CD4-positive, alpha-beta T cell (primary cell): Measurements from ENCODE around the gene RCOR1. TPM values are rescaled to one million over a fixed set of nuclear protein-coding genes. Genes with fewer than 3 reads are reported as not detected.
A peak's percentile ranks its signal among the peaks of the same experiment; 100 is the strongest.

ENCODE experiments used
- ATAC-seq: fragments of 200-7000 bp; cut with Tn5 transposase; one replicate; pipeline ENCODE4 v1.10.0; 2022; ENCODE audit warnings: mild to moderate bottlenecking; ENCODE audit not compliant: poor library complexity
- CTCF ChIA-PET: fragments of 350-600 bp; sonication (Branson Sonifier 250); formaldehyde crosslinking; loops from one replicate; lab custom pipeline; 2021; ENCODE audit warnings: antibody characterized with exemption, inconsistent platforms; lab: Charles Lee
- POLR2A ChIA-PET: fragments of 350-600 bp; sonication (Branson Sonifier 250); formaldehyde crosslinking; loops from one replicate; lab custom pipeline; 2021; ENCODE audit warnings: antibody characterized with exemption, inconsistent platforms; lab: Charles Lee
- DNase-seq, 14 experiments: peaks; one replicate each; pipeline ENCODE4 v3.0.0-alpha.2; 2013 to 2020; ENCODE audit warnings: mixed read lengths in 2 of 14
- H3K27ac ChIP-seq, 2 donors: one replicate each; pipeline versions ENCODE4 v1.5.1 to v1.7.0; 2013; ENCODE audit warnings: low read length in 2 of 2, low read depth in 1 of 2, mild to moderate bottlenecking in 1 of 2
- H3K27me3 ChIP-seq, 2 experiments: 1 replicate in 1 of 2; 2 replicates in 1 of 2; pipeline versions ENCODE4 v1.6.1 to v1.7.0; 2013; ENCODE audit warnings: low read length in 2 of 2, control low read depth in 1 of 2, mild to moderate bottlenecking in 1 of 2, moderate library complexity in 1 of 2; ENCODE audit not compliant: insufficient read depth in 2 of 2, control insufficient read depth in 1 of 2
- H3K36me3 ChIP-seq: one replicate; pipeline ENCODE4 v1.6.1; 2013; ENCODE audit warnings: low read length, control low read depth; ENCODE audit not compliant: insufficient read depth
- H3K4me1 ChIP-seq: one replicate; pipeline ENCODE4 v1.6.1; 2013; ENCODE audit warnings: low read length, control low read depth; ENCODE audit not compliant: insufficient read depth
- H3K4me3 ChIP-seq: one replicate; pipeline ENCODE4 v1.5.1; 2013; ENCODE audit warnings: mild to moderate bottlenecking, low read length, moderate library complexity
- H3K9me3 ChIP-seq, 2 experiments: 1 replicate in 1 of 2; 2 replicates in 1 of 2; pipeline versions ENCODE4 v1.6.1 to v1.7.0; 2013; ENCODE audit warnings: low read length in 2 of 2, mild to moderate bottlenecking in 2 of 2, control low read depth in 1 of 2, moderate library complexity in 1 of 2; ENCODE audit not compliant: control insufficient read depth in 1 of 2, insufficient read depth in 1 of 2
- H3K27ac Mint-ChIP-seq: one replicate; pipeline ENCODE4 v1.8.0; 2020; ENCODE audit warnings: mixed read lengths
- H3K27me3 Mint-ChIP-seq: one replicate; pipeline ENCODE4 v1.8.0; 2021; ENCODE audit warnings: mixed read lengths
- H3K36me3 Mint-ChIP-seq: one replicate; pipeline ENCODE4 v1.8.0; 2021; ENCODE audit warnings: low read depth, mixed read lengths
- H3K4me1 Mint-ChIP-seq: one replicate; pipeline ENCODE4 v1.8.0; 2021; ENCODE audit warnings: low read depth, mixed read lengths
- H3K4me3 Mint-ChIP-seq: one replicate; pipeline ENCODE4 v1.8.0; 2020; ENCODE audit warnings: mild to moderate bottlenecking, mixed read lengths
- H3K9me3 Mint-ChIP-seq: one replicate; pipeline ENCODE4 v1.8.0; 2020; ENCODE audit warnings: mixed read lengths
- CTCF ChIP-seq: fragments of 200-600 bp; IDR thresholded peaks from one replicate; pipeline ENCODE4 v1.8.0; 2022; ENCODE audit warnings: antibody characterized with exemption, mild to moderate bottlenecking
- intact Hi-C, 2 experiments: fragments of 100-400 bp; cut with DNase I in 1 of 2; cut with micrococcal nuclease in 1 of 2; formaldehyde crosslinking; loops; one replicate each; pipeline versions ENCODE4 v1.15.1 to v1.9.0; 2023 to 2025; cut with DNase I, micrococcal nuclease
- total RNA-seq, 174 experiments: library from RNA in 2 of 174; stranded (reverse) in 2 of 174; gene quantifications; one replicate each; pipeline ENCODE4 v1.2.3 and lab custom pipeline; 2021 to 2026

The RCOR1 gene
- total RNA-seq, 2 experiments from 2014 or later: 20.5 to 23.1 TPM

DNA sequence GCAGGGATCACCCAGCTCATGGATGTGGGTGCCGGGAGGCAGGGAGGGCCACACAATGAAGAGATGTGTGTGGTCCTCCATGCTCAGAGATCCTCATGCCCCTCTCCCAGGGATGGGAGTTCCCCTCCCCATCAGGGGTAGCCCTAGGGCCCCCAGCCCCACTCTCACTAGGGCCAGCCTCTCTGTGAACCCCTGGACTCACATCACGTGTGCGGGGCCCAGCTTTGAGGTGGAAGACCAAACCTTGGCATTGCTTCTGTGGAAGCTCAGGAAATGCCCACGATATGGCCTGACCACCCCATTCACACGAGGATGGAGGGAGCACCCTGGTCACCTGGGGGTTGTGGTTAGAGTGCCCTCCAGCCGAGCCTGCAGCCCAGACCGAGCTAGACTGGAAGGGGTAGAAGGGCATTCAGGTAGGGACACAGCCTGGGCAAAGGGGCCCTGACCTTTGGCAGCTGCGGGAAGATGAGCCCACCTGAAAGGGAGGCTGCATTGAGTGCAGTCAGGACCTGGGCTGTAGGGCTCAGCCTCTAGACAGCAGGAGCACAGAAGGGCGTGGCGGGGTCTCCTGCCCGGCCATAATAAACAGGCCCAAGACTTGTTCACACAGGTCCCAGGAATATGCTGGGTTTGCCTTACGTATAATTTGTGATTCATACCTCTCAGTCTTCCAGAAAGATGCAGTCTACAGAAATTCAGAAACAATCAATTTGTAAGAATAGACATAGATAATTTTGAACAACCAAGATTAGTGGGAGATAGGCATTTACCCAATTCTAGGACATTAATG lies 34.8 kb upstream of the RCOR1 start:
- Histone ChIP-seq H3K36me3 (no peaks in the 10 kb centered on the region), H3K27me3 (no peaks in the 10 kb centered on the region), H3K4me1 (peaks cover 16% of the 10 kb centered on the region), H3K4me3 (no peak overlapping the region), H3K27ac (no peak overlapping the region), H3K9me3 (no peaks in the 10 kb centered on the region)
- H3K27me3 Mint-ChIP-seq: no peaks in the 10 kb centered on the region
- no peaks in the 10 kb centered on the region for H3K36me3 Mint-ChIP-seq
- ChIA-PET POLR2A (interaction anchor here (0.6 kb wide), 1 partner anchor 28 kb away, joined by 3 read pairs; no protein-coding TSS in a partner anchor), CTCF (no interaction called here)
- H3K27ac Mint-ChIP-seq: no peak overlapping the region
- H3K4me3 Mint-ChIP-seq: no peak overlapping the region
- H3K4me1 Mint-ChIP-seq: no peaks in the 10 kb centered on the region
- ATAC-seq (no peak), DNase-seq (no peak)
- intact Hi-C loops: no loop called here
- no peaks in the 10 kb centered on the region for H3K9me3 Mint-ChIP-seq
- no peak for TF ChIP-seq CTCF

GRCh38 chr14:102558556-102558955 lies 33.9 kb upstream of the RCOR1 start:
- CTCF ChIA-PET: no interaction called here
- POLR2A ChIA-PET: no interaction called here
- peak overlapping the region; percentile 10 for H3K4me3 Mint-ChIP-seq

DNA sequence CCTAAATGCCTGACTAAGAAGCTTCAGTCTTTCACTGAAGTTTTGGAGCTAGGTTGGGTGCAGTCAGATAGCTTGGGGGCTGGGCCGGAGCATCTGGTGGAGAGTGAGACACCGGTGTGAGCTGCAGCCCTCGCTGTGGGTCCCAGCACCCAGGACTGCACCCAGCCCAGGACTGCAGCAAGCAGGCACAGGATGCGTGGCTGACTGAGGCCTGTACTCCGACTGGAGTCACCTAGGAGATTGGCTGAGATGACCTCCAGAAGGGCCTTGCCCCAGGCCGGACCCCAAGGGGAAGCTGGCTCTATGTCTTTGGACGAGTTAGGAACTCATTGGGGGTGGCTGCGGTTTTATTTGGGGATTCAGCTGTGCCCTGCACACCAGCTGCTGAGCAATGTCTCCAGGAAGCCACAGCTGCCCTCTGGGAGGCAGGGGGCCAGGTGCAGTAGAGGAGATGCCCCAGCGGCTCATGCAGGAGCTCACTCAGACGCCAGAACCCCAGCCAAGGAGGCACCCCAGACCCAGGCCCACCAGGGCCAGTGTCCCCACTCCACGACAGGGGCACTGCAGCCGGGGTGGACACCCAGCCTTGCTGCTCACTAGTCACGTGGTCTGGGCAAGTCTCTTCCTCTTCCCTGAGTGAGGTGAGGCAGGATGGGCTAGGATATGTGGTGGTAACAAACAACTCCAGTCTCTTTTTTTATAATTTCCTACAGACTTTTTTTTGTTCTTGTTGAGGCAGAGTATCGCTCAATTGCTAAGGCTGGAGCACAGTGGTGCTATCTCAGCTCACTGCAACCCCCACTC lies 31.8 kb upstream of the RCOR1 start:
- Histone ChIP-seq H3K4me3 (no peak overlapping the region), H3K36me3 (no peaks in the 10 kb centered on the region), H3K27me3 (no peaks in the 10 kb centered on the region), H3K9me3 (no peaks in the 10 kb centered on the region), H3K4me1 (peaks cover 6% of the 10 kb centered on the region), H3K27ac (no peak overlapping the region)
- intact Hi-C loops: no loop called here
- no peaks in the 10 kb centered on the region for H3K4me1 Mint-ChIP-seq
- H3K36me3 Mint-ChIP-seq: no peaks in the 10 kb centered on the region
- DNase-seq (no peak), ATAC-seq (no peak)
- no peak for TF ChIP-seq CTCF
- no peaks in the 10 kb centered on the region for H3K27me3 Mint-ChIP-seq
- POLR2A ChIA-PET: no interaction called here
- CTCF ChIA-PET: no interaction called here
- H3K27ac Mint-ChIP-seq: no peak overlapping the region
- peak overlapping the region; percentile 25 for H3K4me3 Mint-ChIP-seq
- no peaks in the 10 kb centered on the region for H3K9me3 Mint-ChIP-seq

More at GRCh38 chr14:102558556-102558955, 33.9 kb upstream of the RCOR1 start:
- ATAC-seq: no peak
- H3K36me3 ChIP-seq: no peaks in the 10 kb centered on the region
- DNase-seq: no peak
- no peaks in the 10 kb centered on the region for H3K4me1 Mint-ChIP-seq
- no peak overlapping the region for H3K27ac ChIP-seq
- no peaks in the 10 kb centered on the region for H3K9me3 Mint-ChIP-seq
- H3K27me3 ChIP-seq: no peaks in the 10 kb centered on the region
- no peak overlapping the region for H3K4me3 ChIP-seq
- H3K27ac Mint-ChIP-seq: no peak overlapping the region
- no peaks in the 10 kb centered on the region for H3K27me3 Mint-ChIP-seq
- intact Hi-C loops: no loop called here
- TF ChIP-seq CTCF: no peak
- H3K9me3 ChIP-seq: no peaks in the 10 kb centered on the region
- H3K36me3 Mint-ChIP-seq: no peaks in the 10 kb centered on the region
- peaks cover 16% of the 10 kb centered on the region for H3K4me1 ChIP-seq
